AG09319 (cell line): ENCODE results near the gene STMN3.

Experiments used
- DNase-seq: peaks from one replicate; pipeline ENCODE4 v3.0.0-alpha.2; 2010; ENCODE audit warnings: low read depth; ENCODE audit errors: extremely low read depth
- CTCF ChIP-seq: IDR thresholded peaks from 2 replicates; pipeline ENCODE4 v1.5.1; 2011; ENCODE audit warnings: low read depth, mild to moderate bottlenecking, inconsistent platforms, low read length, moderate library complexity

STMN3 gene

GRCh38 chr20:63622732-63623131 is 30.5 kb downstream of the STMN3 start:
- no peak for TF ChIP-seq CTCF
- no peak for DNase-seq

DNA sequence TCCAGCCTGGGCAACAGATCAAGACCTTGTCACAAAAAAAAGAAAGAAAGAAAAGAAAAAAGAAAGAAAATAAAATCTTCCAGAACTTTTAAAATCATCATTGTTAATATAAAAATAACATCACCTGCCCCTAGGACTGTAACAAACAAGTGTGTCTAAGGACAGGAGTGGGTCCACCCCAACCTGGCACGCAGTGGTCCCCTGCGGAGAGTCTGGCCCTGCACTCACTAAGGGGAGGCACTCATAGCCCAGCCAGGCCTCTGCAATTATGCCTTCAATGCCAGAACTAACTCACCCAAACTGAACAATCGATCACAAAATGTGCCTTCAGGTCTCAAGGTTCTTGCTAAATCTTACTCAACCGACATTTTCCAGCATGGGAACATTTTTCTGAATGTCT is 31.1 kb downstream of the STMN3 start:
- DNase-seq, result no peak
- no peak for TF ChIP-seq CTCF

DNA sequence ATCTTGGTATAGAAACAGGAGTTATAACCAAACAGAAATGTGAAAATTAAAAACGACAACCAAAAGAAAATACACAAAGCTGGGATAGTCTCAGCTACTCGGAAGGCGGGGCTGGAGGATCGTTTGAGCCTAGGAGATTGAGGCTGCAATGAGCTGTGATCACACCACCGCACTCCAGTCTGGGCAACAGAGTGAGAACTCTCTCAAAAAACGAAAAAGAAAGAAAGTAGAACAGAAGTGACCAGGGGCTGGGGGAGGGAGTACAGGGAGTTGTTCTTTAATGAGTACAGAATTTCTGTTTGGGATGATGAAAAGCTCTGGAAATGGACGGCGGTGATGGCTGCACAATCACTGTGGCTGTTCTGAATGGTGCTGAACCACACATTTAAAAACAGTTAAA is 32.2 kb downstream of the STMN3 start:
- TF ChIP-seq CTCF, result no peak
- no peak for DNase-seq

DNA sequence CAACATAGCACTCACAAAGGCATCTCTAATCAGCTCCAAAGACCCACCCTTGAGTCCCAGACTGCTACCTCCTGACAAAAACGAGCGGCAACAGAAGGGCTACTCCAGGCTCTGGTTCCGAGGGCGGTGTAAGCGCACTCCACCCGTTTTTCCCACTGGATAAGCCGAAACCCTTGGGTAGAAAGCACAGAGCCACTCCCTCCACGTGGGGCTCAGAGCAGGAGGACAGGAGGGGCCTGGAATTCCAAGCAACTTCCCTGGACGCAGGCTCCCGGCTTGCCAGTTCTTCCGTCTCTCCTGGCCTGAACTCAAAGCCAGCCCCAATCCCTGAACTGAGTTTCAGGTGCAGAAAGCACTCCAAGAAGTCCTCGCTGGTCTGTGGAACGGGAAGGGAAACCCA is 33.7 kb downstream of the STMN3 start:
- DNase-seq, result no peak
- no peak for TF ChIP-seq CTCF

DNA sequence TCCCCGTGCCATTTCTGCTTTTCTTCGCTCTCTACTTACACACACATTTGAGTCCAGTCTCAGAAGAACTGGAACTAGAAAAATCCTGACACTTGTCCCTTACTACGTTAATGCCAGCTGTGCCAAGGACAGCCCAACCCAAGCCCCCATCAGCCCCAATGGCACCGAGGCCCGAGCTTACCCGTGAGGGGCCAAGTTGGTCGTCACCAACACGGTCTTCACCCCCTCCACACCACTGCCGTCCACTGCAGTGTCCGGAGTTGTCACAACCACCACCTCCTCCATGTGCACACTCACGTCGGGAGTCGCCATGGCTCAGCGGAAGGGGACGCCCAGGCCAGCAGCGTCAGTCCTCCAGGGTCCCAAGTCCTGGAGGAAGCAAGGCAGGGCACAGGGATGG is 34.1 kb downstream of the STMN3 start:
- no peak for DNase-seq
- TF ChIP-seq CTCF, result no peak

DNA sequence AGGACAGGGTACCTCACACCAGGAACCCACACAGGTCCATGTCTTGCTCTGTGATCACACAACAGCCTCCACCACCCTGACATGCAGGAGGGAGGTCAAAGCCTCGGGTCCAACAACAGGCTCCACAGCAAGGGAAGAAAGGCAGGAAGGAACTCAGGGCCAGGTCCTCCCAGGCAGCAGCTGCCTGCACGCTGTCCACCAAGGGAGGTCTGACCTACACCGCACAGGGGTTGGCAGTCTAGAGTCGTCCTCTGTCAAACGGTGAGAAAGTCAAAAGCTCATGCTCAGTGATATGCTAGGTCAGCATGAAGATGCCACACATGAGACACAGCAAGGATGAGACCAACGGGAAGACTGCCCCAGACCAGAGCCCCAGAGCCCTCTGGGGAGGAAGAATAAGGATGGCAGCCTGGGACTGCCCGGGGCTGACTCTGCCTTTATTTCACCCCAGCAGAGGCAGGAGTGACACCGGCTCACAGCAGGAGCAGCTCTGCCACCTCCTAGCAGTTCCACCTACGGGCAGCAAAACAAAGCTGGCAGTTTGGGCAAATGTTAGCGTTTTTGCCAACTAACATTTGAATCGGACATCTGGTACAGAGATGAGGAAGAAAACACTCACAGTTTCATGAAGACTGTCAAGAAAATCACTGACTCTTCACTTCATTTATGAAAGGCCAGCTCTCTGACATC is 34.8 kb downstream of the STMN3 start:
- DNase-seq, result no peak
- no peak for TF ChIP-seq CTCF

GRCh38 chr20:63617876-63618265 is 35.4 kb downstream of the STMN3 start:
- TF ChIP-seq CTCF, result no peak
- DNase-seq, result no peak
